Epithelial cell of esophagus (primary cell): ENCODE measurements around the gene CDK17.
A peak's percentile ranks its signal among the peaks of the same experiment; 100 is the strongest.
"Not testable (repeated sequence)": the region's sequence is repeated elsewhere in the genome, so short reads cannot be mapped to it uniquely, and the experiment has no call there.

Source experiments
- DNase-seq: peaks from one replicate; pipeline ENCODE4 v3.0.0; 2010; ENCODE audit warnings: low read depth
- H3K4me3 ChIP-seq: 2 replicates; pipeline ENCODE4 v1.5.1; 2011; ENCODE audit warnings: mild to moderate bottlenecking, low read length, control low read depth
- TF ChIP-seq, protein P1 (sequence below): IDR thresholded peaks from 2 replicates; pipeline ENCODE4 v1.5.1; 2011; ENCODE audit warnings: low read depth, mild to moderate bottlenecking, low read length, control low read depth, inconsistent platforms; ENCODE audit not compliant: insufficient read depth; ENCODE audit errors: missing control alignments

The CDK17 gene

GRCh38 chr12:96419576-96420276 lies 19.5 kb upstream of the CDK17 start:
- no peak overlapping the region for H3K4me3 ChIP-seq
- no peak for DNase-seq
- TF ChIP-seq, protein P1, sequence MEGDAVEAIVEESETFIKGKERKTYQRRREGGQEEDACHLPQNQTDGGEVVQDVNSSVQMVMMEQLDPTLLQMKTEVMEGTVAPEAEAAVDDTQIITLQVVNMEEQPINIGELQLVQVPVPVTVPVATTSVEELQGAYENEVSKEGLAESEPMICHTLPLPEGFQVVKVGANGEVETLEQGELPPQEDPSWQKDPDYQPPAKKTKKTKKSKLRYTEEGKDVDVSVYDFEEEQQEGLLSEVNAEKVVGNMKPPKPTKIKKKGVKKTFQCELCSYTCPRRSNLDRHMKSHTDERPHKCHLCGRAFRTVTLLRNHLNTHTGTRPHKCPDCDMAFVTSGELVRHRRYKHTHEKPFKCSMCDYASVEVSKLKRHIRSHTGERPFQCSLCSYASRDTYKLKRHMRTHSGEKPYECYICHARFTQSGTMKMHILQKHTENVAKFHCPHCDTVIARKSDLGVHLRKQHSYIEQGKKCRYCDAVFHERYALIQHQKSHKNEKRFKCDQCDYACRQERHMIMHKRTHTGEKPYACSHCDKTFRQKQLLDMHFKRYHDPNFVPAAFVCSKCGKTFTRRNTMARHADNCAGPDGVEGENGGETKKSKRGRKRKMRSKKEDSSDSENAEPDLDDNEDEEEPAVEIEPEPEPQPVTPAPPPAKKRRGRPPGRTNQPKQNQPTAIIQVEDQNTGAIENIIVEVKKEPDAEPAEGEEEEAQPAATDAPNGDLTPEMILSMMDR: no peak

DNA sequence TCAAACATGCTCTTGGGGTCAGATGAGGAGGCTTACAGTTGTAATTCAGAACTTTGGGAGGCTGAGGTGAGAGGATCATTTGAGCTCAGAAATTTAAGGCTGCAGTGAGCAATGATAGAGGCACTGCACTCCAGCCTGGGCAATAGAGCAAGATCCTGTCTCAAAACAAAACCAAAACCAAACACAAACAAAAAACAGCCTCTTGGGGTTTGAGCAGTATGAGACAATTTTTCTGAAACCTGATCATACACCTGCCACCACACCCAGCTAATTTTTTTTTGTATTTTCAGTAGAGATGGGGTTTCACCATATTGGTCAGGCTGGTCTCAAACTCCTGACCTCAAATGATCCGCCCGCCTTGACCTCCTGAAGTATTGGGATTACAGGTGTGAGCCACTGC lies 17.4 kb upstream of the CDK17 start:
- not testable (repeated sequence) for H3K4me3 ChIP-seq, DNase-seq

- TF ChIP-seq, protein P1: no peak
- DNase-seq: peak; percentile 97
Observed at GRCh38 chr12:96416033-96416799, 16.0 kb upstream of the CDK17 start.

GRCh38 chr12:96414637-96415036 lies 14.4 kb upstream of the CDK17 start:
- no peak overlapping the region for H3K4me3 ChIP-seq
- TF ChIP-seq, protein P1: no peak

More at GRCh38 chr12:96416033-96416799, 16.0 kb upstream of the CDK17 start:
- H3K4me3 ChIP-seq: no peak overlapping the region

DNA sequence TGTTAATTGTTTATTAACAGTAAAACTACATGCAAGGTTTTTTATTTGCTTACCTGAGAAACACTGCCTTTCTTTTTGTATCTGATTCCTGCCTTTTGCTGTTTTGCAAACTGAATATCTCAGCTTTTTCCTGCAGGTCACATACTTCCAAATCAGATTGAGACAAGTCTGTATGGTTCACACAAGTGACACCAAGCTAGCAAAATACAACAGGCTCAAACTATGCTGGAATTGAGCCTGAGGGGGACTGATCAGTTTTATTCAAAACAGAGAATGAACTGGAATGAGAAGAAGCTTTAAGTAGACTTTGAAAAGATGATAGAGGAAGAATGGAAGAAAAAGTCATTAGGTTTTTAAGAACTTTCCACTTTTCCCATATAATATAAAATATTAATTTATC lies 12.2 kb upstream of the CDK17 start:
- DNase-seq: no peak
- H3K4me3 ChIP-seq: no peak overlapping the region
- TF ChIP-seq, protein P1: no peak

More at GRCh38 chr12:96414637-96415036, 14.4 kb upstream of the CDK17 start:
- DNase-seq: peak; percentile 78

GRCh38 chr12:96409731-96410130 lies 9.5 kb upstream of the CDK17 start:
- no peak overlapping the region for H3K4me3 ChIP-seq
- DNase-seq: no peak
- TF ChIP-seq, protein P1: no peak

DNA sequence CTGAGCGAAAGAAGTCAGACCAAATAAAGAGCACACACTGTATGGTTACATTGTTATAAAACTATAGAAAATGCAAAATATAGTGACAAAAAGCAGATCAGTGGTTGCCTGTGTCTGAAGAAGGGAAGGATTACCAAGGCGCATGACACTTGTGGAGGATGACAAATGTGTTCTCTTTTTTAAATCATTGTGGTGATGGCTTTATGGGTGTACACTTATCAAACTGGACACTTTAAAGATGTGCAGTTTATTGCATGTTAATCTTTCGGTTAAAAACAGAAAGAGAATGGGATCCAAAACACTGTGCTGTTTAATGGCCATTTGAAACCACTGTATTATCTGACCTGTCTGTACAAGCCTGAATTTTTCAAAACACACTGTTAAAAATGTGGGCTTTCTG lies 8.8 kb upstream of the CDK17 start:
- no peak overlapping the region for H3K4me3 ChIP-seq
- no peak for DNase-seq
- TF ChIP-seq, protein P1: no peak

DNA sequence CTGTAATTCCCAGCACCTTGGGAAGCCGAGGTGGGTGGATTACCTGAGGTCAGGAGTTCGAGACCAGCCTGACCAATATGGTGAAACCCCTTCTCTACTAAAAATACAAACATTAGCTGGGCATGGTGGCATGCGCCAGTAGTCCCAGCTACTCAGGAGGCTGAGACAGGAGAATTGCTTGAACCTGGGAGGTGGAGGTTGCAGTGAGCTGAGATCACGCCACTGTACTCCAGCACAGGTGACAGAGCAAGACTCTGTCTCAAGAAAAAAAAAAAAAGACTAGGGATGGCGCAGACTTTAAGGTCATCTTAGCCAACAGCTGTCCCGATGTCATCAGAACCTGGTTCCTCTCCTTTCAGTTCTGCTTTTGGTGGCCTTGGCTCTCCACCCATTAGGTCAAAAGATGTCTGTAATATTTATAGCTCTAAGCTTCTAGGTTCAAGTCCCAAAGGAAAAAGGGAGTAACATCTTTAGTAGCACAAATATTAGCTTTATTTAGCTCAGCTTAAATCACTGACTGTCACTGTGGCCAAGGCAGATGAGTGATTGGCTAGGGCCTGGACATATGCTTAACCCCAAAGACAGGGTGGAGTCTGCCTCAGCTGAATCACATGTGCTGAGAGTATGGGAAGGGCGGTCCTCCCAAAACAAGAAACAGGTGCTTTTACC lies 7.3 kb upstream of the CDK17 start:
- H3K4me3 ChIP-seq, DNase-seq: not testable (repeated sequence)
